Astrocyte (in vitro differentiated cells and primary cell): ENCODE results near the gene SRMS.

ENCODE experiments used
- CTCF ChIP-seq: IDR thresholded peaks from 2 replicates; pipeline ENCODE4 v1.5.1; 2011; ENCODE audit warnings: low read depth, mild to moderate bottlenecking, inconsistent platforms, low read length, moderate library complexity; ENCODE audit not compliant: insufficient read depth
- EZH2 ChIP-seq: IDR thresholded peaks from 2 replicates; pipeline ENCODE4 v1.6.1; 2012; ENCODE audit warnings: mild to moderate bottlenecking, low read length, inconsistent platforms; ENCODE audit not compliant: insufficient read depth

GRCh38 chr20:63495167-63495720 lies 52.3 kb downstream of the SRMS start:
- TF ChIP-seq CTCF (no peak), EZH2 (no peak)
